Upper lobe of left lung (tissue), 4 donors: Measurements from ENCODE around the gene IL36B.

Experiments
- EP300 ChIP-seq, 4 donors: sonication (generic); formaldehyde crosslinking; IDR thresholded peaks; one replicate each; pipeline ENCODE4 v1.5.1; 2017; ENCODE audit warnings: antibody characterized with exemption in 4 of 4, control low read depth in 2 of 4
- POLR2A ChIP-seq, 4 donors: fragments of 450-650 bp; IDR thresholded peaks; one replicate each; pipeline ENCODE4 v1.5.1; 2016 to 2017; ENCODE audit warnings: antibody characterized with exemption in 4 of 4, mild to moderate bottlenecking in 2 of 4
- TF ChIP-seq, protein P1 (sequence below), 6 experiments: fragments of 450-650 bp in 4 of 6; fragments of 200-600 bp in 2 of 6; sonication (generic) in 2 of 6; IDR thresholded peaks; one replicate each; pipeline ENCODE4 v1.5.1; 2016 to 2019; ENCODE audit warnings: antibody characterized with exemption in 6 of 6

DNA sequence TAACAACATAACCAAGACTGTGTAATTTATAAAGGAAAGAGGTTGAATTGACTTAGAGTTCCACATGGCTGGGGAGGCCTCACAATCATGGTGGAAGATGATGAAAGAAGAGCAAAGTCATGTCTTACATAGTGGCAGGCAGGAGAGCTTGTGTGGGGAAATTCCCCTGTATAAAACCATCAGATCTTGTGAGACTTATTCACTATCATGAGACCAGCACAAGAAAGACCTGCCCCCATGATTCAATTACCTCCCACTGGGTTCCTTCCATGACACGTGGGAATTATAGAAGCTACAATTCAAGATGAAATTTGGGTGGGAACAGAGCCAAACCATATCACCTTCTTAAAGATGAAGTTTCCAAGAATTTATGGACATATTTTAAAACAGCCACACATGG, 3.9 kb upstream of the IL36B start:
- TF ChIP-seq EP300 (IDR thresholded peaks at IDR 0.05) (no peak), POLR2A (IDR thresholded peaks at IDR 0.05) (no peak)
- TF ChIP-seq, protein P1, sequence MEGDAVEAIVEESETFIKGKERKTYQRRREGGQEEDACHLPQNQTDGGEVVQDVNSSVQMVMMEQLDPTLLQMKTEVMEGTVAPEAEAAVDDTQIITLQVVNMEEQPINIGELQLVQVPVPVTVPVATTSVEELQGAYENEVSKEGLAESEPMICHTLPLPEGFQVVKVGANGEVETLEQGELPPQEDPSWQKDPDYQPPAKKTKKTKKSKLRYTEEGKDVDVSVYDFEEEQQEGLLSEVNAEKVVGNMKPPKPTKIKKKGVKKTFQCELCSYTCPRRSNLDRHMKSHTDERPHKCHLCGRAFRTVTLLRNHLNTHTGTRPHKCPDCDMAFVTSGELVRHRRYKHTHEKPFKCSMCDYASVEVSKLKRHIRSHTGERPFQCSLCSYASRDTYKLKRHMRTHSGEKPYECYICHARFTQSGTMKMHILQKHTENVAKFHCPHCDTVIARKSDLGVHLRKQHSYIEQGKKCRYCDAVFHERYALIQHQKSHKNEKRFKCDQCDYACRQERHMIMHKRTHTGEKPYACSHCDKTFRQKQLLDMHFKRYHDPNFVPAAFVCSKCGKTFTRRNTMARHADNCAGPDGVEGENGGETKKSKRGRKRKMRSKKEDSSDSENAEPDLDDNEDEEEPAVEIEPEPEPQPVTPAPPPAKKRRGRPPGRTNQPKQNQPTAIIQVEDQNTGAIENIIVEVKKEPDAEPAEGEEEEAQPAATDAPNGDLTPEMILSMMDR (IDR thresholded peaks at IDR 0.05), result no peak
